Kidney (tissue), 14 donors: ENCODE results near the gene RCL1. TPM values are rescaled to one million over a fixed set of nuclear protein-coding genes. Genes with fewer than 3 reads are reported as not detected.
"Not testable (repeated sequence)": the region's sequence is repeated elsewhere in the genome, so short reads cannot be mapped to it uniquely, and the experiment has no call there.

Source experiments
- DNase-seq, 5 donors: peaks; one replicate each; pipeline ENCODE4 v3.0.0-alpha.2; 2013 to 2020
- FAIRE-seq: peaks from 2 replicates; lab custom pipeline; 2012; peaks lifted over from hg19 to GRCh38; lab: Jason Lieb, UNC
- H3K27ac ChIP-seq, 2 donors: one replicate each; pipeline ENCODE4 v1.7.0; 2013; ENCODE audit warnings: low read depth in 2 of 2, low read length in 2 of 2, inconsistent platforms in 1 of 2
- H3K27me3 ChIP-seq: one replicate; pipeline ENCODE4 v1.7.1; 2013; ENCODE audit warnings: low read length, inconsistent platforms; ENCODE audit not compliant: control insufficient read depth, insufficient read depth
- H3K36me3 ChIP-seq, 3 donors: one replicate each; pipeline versions ENCODE4 v1.7.0 to v1.7.1; 2013; ENCODE audit warnings: low read length in 3 of 3, control low read depth in 1 of 3, inconsistent platforms in 1 of 3; ENCODE audit not compliant: insufficient read depth in 3 of 3, control insufficient read depth in 2 of 3
- H3K4me1 ChIP-seq, 3 donors: one replicate each; pipeline versions ENCODE4 v1.7.0 to v1.7.1; 2013; ENCODE audit warnings: low read length in 3 of 3, inconsistent platforms in 1 of 3, low read depth in 1 of 3; ENCODE audit not compliant: control insufficient read depth in 2 of 3, insufficient read depth in 2 of 3
- H3K4me3 ChIP-seq, 3 donors: one replicate each; pipeline versions ENCODE4 v1.7.0 to v1.8.1; 2013; ENCODE audit warnings: low read length in 3 of 3, control low read depth in 1 of 3, inconsistent platforms in 1 of 3
- H3K9ac ChIP-seq, 3 donors: one replicate each; pipeline versions ENCODE4 v1.7.0 to v1.7.1; 2013; ENCODE audit warnings: low read length in 3 of 3, control low read depth in 1 of 3, inconsistent platforms in 1 of 3
- H3K9me3 ChIP-seq, 3 donors: one replicate each; pipeline versions ENCODE4 v1.7.0 to v1.7.1; 2013; ENCODE audit warnings: low read length in 3 of 3, control low read depth in 1 of 3, inconsistent platforms in 1 of 3; ENCODE audit not compliant: control insufficient read depth in 2 of 3, insufficient read depth in 1 of 3
- intact Hi-C: fragments of 100-400 bp; cut with DNase I; formaldehyde crosslinking; loops from one replicate; pipeline ENCODE4 v1.11.1; 2022
- polyA plus RNA-seq: library from polyadenylated mRNA; stranded (reverse); fragments of 350-450 nt; fragmentation: Illumina TruSeq; extraction: RNeasy Lipid Tissue Mini Kit (QIAGEN cat#74804); gene quantifications from one replicate; pipeline ENCODE4 v1.2.3, GENCODE V29; 2014; ENCODE audit warnings: low read depth, low replicate concordance; ENCODE audit not compliant: insufficient read depth
- total RNA-seq: library from RNA; stranded (reverse); fragmentation: NEBNext Ultra II Directional; extraction: Animal tissue kit (Norgen Biotek cat#: 25700); gene quantifications from one replicate; pipeline ENCODE4 v1.2.1, GENCODE V29; 2021
- TF ChIP-seq, protein P1 (sequence below): IDR thresholded peaks from 3 replicates; pipeline ENCODE4 v1.5.1; 2012; ENCODE audit warnings: mild to moderate bottlenecking, moderate library complexity, borderline replicate concordance; ENCODE audit not compliant: insufficient read depth; ENCODE audit errors: extremely low read depth
- donor health status: control.
- donor health status: control.
- donor health status: control.
- donor health status: control.
- donor health status: control.
- donor health status: DM: yes; HTN: yes; CAD: no.
- donor health status: Normal renal cell carcinoma (clear cell type).

RCL1 gene
- total and polyA plus RNA-seq, 2 donors from 2014 or later: 15.7 to 22.8 TPM

DNA sequence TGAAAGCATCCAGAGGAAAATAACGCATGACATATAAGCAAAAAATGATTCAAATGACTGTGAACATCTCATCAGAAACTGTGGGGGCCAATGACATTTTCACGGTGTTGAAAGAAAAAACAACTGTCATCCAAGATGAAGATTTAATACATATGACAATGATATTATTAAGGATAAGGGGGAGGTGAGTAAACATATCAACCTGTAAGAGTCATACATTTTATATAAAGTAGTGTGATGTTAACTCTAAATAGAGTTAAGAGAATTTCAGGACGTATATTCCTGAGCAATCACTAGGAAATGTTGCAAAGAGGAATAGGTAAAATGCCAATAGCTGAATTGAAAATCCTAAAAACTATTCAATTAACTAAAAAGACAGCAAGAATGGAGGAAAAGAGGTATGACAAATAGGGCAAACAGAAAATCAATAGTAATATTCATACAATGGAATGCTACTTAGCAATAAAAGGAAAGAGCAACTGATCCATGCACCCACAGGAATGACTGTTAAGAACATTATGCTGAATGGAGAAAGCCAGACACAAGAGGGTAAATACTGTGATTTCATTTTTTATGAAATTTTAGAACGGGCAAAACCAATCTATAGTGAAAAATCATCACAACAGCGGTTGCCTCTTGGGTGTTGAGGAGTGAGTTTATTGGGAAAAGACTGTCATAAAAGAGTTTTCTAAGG, 99.9 kb downstream of the RCL1 start:
- H3K36me3 ChIP-seq: no peaks in the 10 kb centered on the region

DNA sequence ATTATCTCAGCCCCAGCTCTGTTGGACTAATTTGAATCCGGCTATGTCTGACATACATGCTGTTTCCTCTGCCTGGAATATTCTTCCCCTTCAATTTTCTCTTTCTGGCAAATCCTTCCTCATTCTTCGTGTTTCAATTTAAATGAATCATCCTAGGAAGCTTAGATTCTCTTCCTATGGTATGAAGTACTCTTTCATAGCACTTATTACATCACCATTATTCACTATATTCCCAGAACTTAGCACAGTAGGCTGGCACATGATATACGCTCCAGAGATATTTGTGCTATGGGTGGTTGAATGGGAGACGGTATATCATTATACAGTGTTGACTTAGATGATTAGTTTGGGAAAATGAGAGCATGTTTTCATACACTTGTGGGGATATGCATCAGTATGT, 101.3 kb downstream of the RCL1 start:
- Histone ChIP-seq H3K36me3 (no peaks in the 10 kb centered on the region), H3K9ac (no peak overlapping the region), H3K4me3 (no peak overlapping the region), H3K4me1 (no peaks in the 10 kb centered on the region), H3K27ac (no peak overlapping the region), H3K27me3 (no peaks in the 10 kb centered on the region), H3K9me3 (no peaks in the 10 kb centered on the region)
- DNase-seq: no peak
- TF ChIP-seq, protein P1, sequence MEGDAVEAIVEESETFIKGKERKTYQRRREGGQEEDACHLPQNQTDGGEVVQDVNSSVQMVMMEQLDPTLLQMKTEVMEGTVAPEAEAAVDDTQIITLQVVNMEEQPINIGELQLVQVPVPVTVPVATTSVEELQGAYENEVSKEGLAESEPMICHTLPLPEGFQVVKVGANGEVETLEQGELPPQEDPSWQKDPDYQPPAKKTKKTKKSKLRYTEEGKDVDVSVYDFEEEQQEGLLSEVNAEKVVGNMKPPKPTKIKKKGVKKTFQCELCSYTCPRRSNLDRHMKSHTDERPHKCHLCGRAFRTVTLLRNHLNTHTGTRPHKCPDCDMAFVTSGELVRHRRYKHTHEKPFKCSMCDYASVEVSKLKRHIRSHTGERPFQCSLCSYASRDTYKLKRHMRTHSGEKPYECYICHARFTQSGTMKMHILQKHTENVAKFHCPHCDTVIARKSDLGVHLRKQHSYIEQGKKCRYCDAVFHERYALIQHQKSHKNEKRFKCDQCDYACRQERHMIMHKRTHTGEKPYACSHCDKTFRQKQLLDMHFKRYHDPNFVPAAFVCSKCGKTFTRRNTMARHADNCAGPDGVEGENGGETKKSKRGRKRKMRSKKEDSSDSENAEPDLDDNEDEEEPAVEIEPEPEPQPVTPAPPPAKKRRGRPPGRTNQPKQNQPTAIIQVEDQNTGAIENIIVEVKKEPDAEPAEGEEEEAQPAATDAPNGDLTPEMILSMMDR: no peak
- FAIRE-seq: no peak
- intact Hi-C loops: no loop called here

More for the DNA sequence above, 99.9 kb downstream of the RCL1 start:
- TF ChIP-seq, protein P1: no peak
- FAIRE-seq (no peak), DNase-seq (no peak)
- H3K4me1 ChIP-seq: peaks cover 0 to 4% (median 4%) of the 10 kb centered on the region in 3 donors
- no peak overlapping the region for H3K4me3 ChIP-seq
- H3K27me3 ChIP-seq: no peaks in the 10 kb centered on the region
- H3K9me3 ChIP-seq: no peaks in the 10 kb centered on the region
- intact Hi-C loops: no loop called here
- no peak overlapping the region for H3K27ac ChIP-seq
- H3K9ac ChIP-seq: no peak overlapping the region

DNA sequence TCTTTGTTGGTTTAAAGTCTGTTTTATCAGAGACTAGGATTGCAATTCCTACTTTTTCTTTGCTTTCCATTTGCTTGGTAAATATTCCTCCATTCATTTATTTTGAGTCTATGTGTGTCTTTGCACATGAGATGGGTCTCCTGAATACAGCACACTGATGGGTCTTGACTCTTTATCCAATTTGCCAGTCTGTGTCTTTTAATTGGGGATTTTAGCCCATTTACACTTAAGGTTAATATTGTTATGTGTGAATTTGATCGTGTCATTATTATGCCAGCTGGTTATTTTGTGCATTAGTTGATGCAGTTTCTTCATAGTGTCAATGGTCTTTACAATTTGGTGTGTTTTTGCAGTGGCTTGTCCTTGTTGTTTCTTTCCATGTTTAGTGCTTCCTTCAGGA, 107.1 kb downstream of the RCL1 start:
- H3K4me1 ChIP-seq, H3K36me3 ChIP-seq, intact Hi-C loops, DNase-seq, H3K9me3 ChIP-seq, H3K4me3 ChIP-seq, H3K27me3 ChIP-seq, H3K9ac ChIP-seq, FAIRE-seq, H3K27ac ChIP-seq: not testable (repeated sequence)

DNA sequence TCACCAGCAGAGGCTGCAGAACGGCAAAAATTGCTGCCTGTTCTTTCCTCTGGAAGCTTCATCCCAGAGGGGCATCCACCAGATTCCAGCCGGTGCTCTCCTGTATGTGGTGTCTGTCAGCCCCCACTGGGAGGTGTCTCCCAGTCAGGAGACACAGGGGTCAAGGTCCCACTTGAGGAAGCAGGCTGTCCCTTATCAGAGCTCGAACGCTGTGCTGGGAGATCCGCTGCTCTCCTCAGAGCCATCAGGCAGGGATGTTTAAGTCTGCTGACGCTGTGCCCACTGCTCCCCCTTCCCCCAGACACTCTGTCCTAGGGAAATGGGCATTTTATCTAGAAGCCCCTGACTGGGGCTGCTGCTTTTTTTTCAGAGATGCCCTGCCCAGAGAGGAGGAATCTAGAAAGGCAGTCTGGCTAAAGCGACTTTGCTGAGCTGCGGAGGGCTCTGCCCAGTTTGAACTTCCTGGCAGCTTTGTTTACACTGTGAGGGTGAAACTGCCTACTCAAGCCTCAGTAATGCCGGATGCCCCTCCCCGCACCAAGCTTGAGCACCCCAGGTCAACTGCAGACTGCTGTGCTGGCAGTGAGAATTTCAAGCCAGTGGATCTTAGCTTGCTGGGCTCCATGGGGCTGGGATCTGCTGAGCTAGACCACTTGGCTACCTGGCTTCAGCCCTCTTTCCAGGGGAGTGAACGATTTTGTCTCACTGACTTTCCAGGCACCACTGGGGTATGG, 108.8 kb downstream of the RCL1 start:
- H3K9me3 ChIP-seq, H3K4me1 ChIP-seq, H3K9ac ChIP-seq, H3K36me3 ChIP-seq, intact Hi-C loops, FAIRE-seq, H3K27me3 ChIP-seq: not testable (repeated sequence)
- Histone ChIP-seq H3K27ac (peak overlapping the region in 1 of 2 donors; percentile 22), H3K4me3 (peak overlapping the region in 2 of 3 donors; percentile 48 to 51)
- DNase-seq: peak; percentile 18 to 80 (median 34)
